SK-N-MC (cell line): Measurements from ENCODE around the gene CRTC1.

Experiments
- EZH2 ChIP-seq: fragments of 200-600 bp; sonication (generic); IDR thresholded peaks from one replicate; pipeline ENCODE4 v1.6.1; 2017; ENCODE audit warnings: antibody characterized with exemption
- FOXP2 ChIP-seq: optimal IDR thresholded peaks from 2 replicates; pipeline ENCODE3; 2011; ENCODE audit warnings: mild to moderate bottlenecking, moderate library complexity; ENCODE audit not compliant: insufficient read depth; ENCODE audit errors: extremely low read length, control extremely low read depth
- POLR2AphosphoS5 ChIP-seq: IDR thresholded peaks from 2 replicates; pipeline ENCODE4 v1.6.1; 2012; ENCODE audit warnings: mild to moderate bottlenecking, low read depth, low read length, borderline replicate concordance

DNA sequence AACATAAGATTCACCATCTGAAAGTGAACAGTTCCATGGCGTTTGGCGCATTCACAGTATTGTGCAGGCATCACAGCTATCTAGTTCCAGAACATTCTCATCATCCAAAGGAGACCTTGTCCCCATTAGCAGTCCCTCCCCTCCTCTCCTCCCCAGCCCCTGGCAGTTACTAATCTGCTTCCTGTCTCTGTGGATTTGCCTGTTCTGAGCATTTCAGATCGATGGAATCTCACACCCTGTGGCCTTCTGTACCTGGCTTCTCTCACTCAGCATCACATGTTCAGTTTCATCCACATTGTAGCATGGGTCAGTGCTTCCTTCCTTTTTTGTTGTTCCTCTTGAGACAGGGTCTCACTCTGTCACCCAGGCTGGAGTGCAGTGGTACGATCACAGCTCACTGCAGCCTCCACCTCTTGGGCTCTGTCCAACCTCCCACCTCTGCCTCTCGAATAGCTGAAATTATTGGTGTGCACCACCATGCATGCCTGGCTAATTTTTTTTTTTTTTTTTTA lies 34.6 kb downstream of the CRTC1 start:
- no peak for TF ChIP-seq EZH2
- no peak for TF ChIP-seq POLR2AphosphoS5
- no peak for TF ChIP-seq FOXP2
